ENCODE data around the gene MYOCD. TPM values are rescaled to one million over a fixed set of nuclear protein-coding genes. Genes with fewer than 3 reads are reported as not detected.

MYOCD gene
- total RNA-seq, 6 experiments from 2014 or later, result 0.07 to 2.4 (median 0.11) TPM

DNA sequence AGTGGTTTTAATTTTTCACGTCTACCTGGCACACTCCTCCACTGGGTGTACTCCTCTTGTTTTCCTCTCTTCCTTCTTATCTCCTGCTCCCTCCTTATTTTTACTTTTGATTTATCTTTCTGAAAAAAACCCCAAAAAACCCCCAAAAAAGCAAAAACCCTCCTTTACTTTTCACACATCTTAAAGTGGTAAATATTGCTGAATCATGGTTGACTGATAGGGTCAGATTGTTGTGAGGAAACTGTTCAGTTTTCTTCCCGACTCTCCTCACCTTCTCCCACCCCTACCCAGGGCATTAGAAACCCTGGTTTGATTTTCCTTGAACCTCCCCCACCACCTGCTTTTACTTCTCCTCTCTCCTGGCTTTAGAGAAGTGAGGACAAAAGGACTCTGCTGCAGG, 149.0 kb downstream of the MYOCD start:
- ATAC-seq, result no peak
- no peak for DNase-seq
- no peak overlapping the region for H3K27ac ChIP-seq
- no peak overlapping the region for H3K4me3 ChIP-seq
- no peaks in the 10 kb centered on the region for H3K27me3 ChIP-seq
- H3K9me3 ChIP-seq, result no peaks in the 10 kb centered on the region
- WGBS (ENCODE audit: insufficient coverage, low coverage, low lambda C conversion rate, missing lambda C conversion rate), result 43% methylated on average over 1 of the region's 2 CpGs
- H3K4me1 ChIP-seq, result no peaks in the 10 kb centered on the region
- TF ChIP-seq, protein P1, sequence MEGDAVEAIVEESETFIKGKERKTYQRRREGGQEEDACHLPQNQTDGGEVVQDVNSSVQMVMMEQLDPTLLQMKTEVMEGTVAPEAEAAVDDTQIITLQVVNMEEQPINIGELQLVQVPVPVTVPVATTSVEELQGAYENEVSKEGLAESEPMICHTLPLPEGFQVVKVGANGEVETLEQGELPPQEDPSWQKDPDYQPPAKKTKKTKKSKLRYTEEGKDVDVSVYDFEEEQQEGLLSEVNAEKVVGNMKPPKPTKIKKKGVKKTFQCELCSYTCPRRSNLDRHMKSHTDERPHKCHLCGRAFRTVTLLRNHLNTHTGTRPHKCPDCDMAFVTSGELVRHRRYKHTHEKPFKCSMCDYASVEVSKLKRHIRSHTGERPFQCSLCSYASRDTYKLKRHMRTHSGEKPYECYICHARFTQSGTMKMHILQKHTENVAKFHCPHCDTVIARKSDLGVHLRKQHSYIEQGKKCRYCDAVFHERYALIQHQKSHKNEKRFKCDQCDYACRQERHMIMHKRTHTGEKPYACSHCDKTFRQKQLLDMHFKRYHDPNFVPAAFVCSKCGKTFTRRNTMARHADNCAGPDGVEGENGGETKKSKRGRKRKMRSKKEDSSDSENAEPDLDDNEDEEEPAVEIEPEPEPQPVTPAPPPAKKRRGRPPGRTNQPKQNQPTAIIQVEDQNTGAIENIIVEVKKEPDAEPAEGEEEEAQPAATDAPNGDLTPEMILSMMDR (IDR thresholded peaks at IDR 0.05), result no peak
- no peak for TF ChIP-seq POLR2A (IDR thresholded peaks at IDR 0.05)
- H3K36me3 ChIP-seq, result no peaks in the 10 kb centered on the region
- intact Hi-C loops (cut with DNase I), result no loop called here

DNA sequence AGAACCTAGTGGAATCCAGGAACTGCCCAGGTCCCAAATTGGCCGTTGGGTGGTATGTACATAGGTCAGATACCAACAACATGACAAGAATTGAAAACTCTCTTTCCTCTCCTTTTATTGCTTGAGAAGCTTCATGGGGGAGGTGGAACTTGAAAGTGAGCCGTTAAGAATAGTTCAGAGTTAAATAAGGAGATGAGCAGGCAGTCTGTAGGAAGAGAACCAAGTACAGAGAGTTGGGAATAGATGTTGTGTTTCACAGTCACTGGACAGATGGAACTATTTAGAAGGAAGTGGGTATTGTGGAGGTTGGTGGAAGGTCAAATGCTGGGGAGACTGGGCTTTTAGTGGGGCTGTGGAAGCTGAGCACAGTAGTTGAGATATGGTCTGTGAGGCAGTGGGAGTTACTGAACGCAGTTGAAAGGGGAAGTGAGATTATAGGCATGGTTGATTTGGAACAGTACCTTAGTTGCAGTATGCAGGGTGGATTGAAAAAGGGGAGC, 150.0 kb downstream of the MYOCD start:
- Histone ChIP-seq H3K9me3 (no peaks in the 10 kb centered on the region), H3K27ac (no peak overlapping the region), H3K27me3 (no peaks in the 10 kb centered on the region), H3K4me1 (no peaks in the 10 kb centered on the region), H3K4me3 (no peak overlapping the region), H3K36me3 (no peaks in the 10 kb centered on the region)
- WGBS (ENCODE audit: insufficient coverage, low coverage, low lambda C conversion rate, missing lambda C conversion rate), result 45% methylated on average over 3 of the region's 3 CpGs
- ATAC-seq, result no peak
- intact Hi-C loops (cut with DNase I), result no loop called here
- DNase-seq, result no peak
- TF ChIP-seq POLR2A (IDR thresholded peaks at IDR 0.05), result no peak
- TF ChIP-seq, protein P1 (IDR thresholded peaks at IDR 0.05), result no peak

Other genes starting within 250 kb of the MYOCD start
- gene ARHGAP44, start 123.6 kb downstream of the MYOCD start, total RNA-seq, result 1 to 10 TPM in 1 of 6 experiments, under 1 TPM in 5; 0.49 to 1.1 (median 0.63) TPM

Data from right lobe of liver (tissue), 6 donors.